Esophagus squamous epithelium (tissue), 5 donors: ENCODE measurements around the gene ITPK1. TPM values are rescaled to one million over a fixed set of nuclear protein-coding genes. Genes with fewer than 3 reads are reported as not detected.

Experiments
- DNase-seq: peaks from one replicate; lab custom pipeline; 2025; lab: John Stamatoyannopoulos, UW
- H3K27ac ChIP-seq, 4 donors: fragments of 200-600 bp; sonication (generic); one replicate each; pipeline ENCODE4 v1.5.1; 2016 to 2019; ENCODE audit warnings: mild to moderate bottlenecking in 1 of 4
- H3K27me3 ChIP-seq, 4 donors: fragments of 200-600 bp; sonication (generic); 1 replicate in 3 of 4; 2 replicates in 1 of 4; pipeline versions ENCODE4 v1.5.1 to v1.6.0; 2017 to 2021; ENCODE audit warnings: antibody characterized with exemption in 1 of 4
- H3K36me3 ChIP-seq, 3 donors: fragments of 200-600 bp; sonication (generic); one replicate each; pipeline ENCODE4 v1.5.1; 2016 to 2019
- H3K4me1 ChIP-seq, 3 donors: fragments of 200-600 bp; sonication (generic); one replicate each; pipeline ENCODE4 v1.5.1; 2017 to 2019
- H3K4me3 ChIP-seq, 4 donors: fragments of 200-600 bp; sonication (generic); 1 replicate in 3 of 4; 2 replicates in 1 of 4; pipeline ENCODE4 v1.5.1; 2016 to 2019; ENCODE audit warnings: mild to moderate bottlenecking in 2 of 4, moderate library complexity in 1 of 4
- H3K9me3 ChIP-seq, 3 donors: fragments of 200-600 bp; sonication (generic); one replicate each; pipeline ENCODE4 v1.5.1; 2016 to 2019
- CTCF ChIP-seq, 6 experiments: fragments of 450-650 bp in 4 of 6; fragments of 200-600 bp in 2 of 6; sonication (generic) in 2 of 6; IDR thresholded peaks; one replicate each; pipeline ENCODE4 v1.5.1; 2016 to 2019; ENCODE audit warnings: antibody characterized with exemption in 6 of 6, mild to moderate bottlenecking in 4 of 6, moderate library complexity in 4 of 6
- POLR2A ChIP-seq, 4 donors: fragments of 450-650 bp; IDR thresholded peaks; one replicate each; pipeline ENCODE4 v1.6.1; 2017; ENCODE audit warnings: antibody characterized with exemption in 4 of 4, mild to moderate bottlenecking in 4 of 4, moderate library complexity in 3 of 4
- WGBS, 2 donors: methylation state at CpG; one replicate each; pipeline ENCODE4 v1.1.5; 2018; 5-methylcytosine and 5-hydroxymethylcytosine counted together
- intact Hi-C: fragments of 100-400 bp; cut with DNase I; formaldehyde crosslinking; loops from one replicate; pipeline ENCODE4 v1.15.0; 2022
- total RNA-seq, 4 donors: library from RNA; depleted of rRNA; stranded (reverse); fragments of >200 nt; gene quantifications; one replicate each; pipeline ENCODE4 v1.1.0, GENCODE V29; 2016
- donor health status: DM: yes; HTN: yes; CAD: no.

Gene ITPK1
- total RNA-seq, 4 donors from 2014 or later, result 14.2 to 34.5 (median 25.8) TPM

- no peaks in the 10 kb centered on the region for H3K9me3 ChIP-seq
- no peak overlapping the region for H3K4me3 ChIP-seq
- WGBS, 2 donors, result 83 to 95% methylated on average over 6 of the region's 9 CpGs
- no peak for DNase-seq
- H3K36me3 ChIP-seq, result no peaks in the 10 kb centered on the region
- H3K27me3 ChIP-seq, result no peaks in the 10 kb centered on the region
- TF ChIP-seq POLR2A (IDR thresholded peaks at IDR 0.05) (no peak), CTCF (IDR thresholded peaks at IDR 0.05) (no peak)
- peaks cover 17 to 75% (median 29%) of the 10 kb centered on the region in 3 donors for H3K4me1 ChIP-seq
- peak overlapping the region in 2 of 4 donors; percentile 9 to 76 for H3K27ac ChIP-seq
- intact Hi-C loops, result no loop called here
Measured at GRCh38 chr14:93083917-93084316, 31.8 kb downstream of the ITPK1 start.

GRCh38 chr14:93082576-93083001 is 33.1 kb downstream of the ITPK1 start:
- H3K27ac ChIP-seq, result peak overlapping the region in 3 of 4 donors; percentile 40 to 68 (median 56)
- 74 to 75% methylated on average over 2 to 7 of the region's 12 CpGs for WGBS, 2 donors

GRCh38 chr14:93081876-93082570 is 33.7 kb downstream of the ITPK1 start:
- Histone ChIP-seq H3K27me3 (no peaks in the 10 kb centered on the region), H3K4me1 (peaks cover 21 to 74% (median 36%) of the 10 kb centered on the region in 3 donors), H3K9me3 (no peaks in the 10 kb centered on the region), H3K27ac (peak overlapping the region in 3 of 4 donors; percentile 40 to 68 (median 56)), H3K4me3 (no peak overlapping the region), H3K36me3 (no peaks in the 10 kb centered on the region)
- WGBS, 2 donors, result 69 to 81% methylated on average over 5 to 9 of the region's 14 CpGs
- intact Hi-C loops, result no loop called here
- DNase-seq, result no peak
- no peak for TF ChIP-seq CTCF (IDR thresholded peaks at IDR 0.05)
- no peak for TF ChIP-seq POLR2A (IDR thresholded peaks at IDR 0.05)

More at GRCh38 chr14:93082576-93083001, 33.1 kb downstream of the ITPK1 start:
- Histone ChIP-seq H3K27me3 (no peaks in the 10 kb centered on the region), H3K36me3 (no peaks in the 10 kb centered on the region), H3K4me1 (peaks cover 21 to 80% (median 36%) of the 10 kb centered on the region in 3 donors), H3K9me3 (no peaks in the 10 kb centered on the region), H3K4me3 (no peak overlapping the region)
- intact Hi-C loops, result no loop called here
- no peak for DNase-seq
- TF ChIP-seq POLR2A (IDR thresholded peaks at IDR 0.05), result no peak
- no peak for TF ChIP-seq CTCF (IDR thresholded peaks at IDR 0.05)

GRCh38 chr14:93079865-93080403 is 35.8 kb downstream of the ITPK1 start:
- DNase-seq, result no peak

More at GRCh38 chr14:93079865-93080403, 35.8 kb downstream of the ITPK1 start:
- peaks cover 5 to 63% (median 20%) of the 10 kb centered on the region in 3 donors for H3K4me1 ChIP-seq
- no peak overlapping the region for H3K27ac ChIP-seq
- H3K9me3 ChIP-seq, result no peaks in the 10 kb centered on the region
- no peak overlapping the region for H3K4me3 ChIP-seq
- H3K27me3 ChIP-seq, result no peaks in the 10 kb centered on the region
- WGBS, 2 donors, result 95 to 98% methylated on average over 5 of the region's 5 CpGs
- no peaks in the 10 kb centered on the region for H3K36me3 ChIP-seq
- intact Hi-C loops, result no loop called here
- no peak for TF ChIP-seq POLR2A (IDR thresholded peaks at IDR 0.05)
- no peak for TF ChIP-seq CTCF (IDR thresholded peaks at IDR 0.05)
